OCI-M1 (cell line): ENCODE measurements around the gene EXOC2.

ENCODE experiments used
- DNase-seq: peaks from one replicate; lab custom pipeline; 2025; lab: John Stamatoyannopoulos, UW

The EXOC2 gene

GRCh38 chr6:470051-470900 is 222.7 kb downstream of the EXOC2 start:
- DNase-seq = no peak

- no peak for DNase-seq
Observed at GRCh38 chr6:467671-468082, 225.3 kb downstream of the EXOC2 start.

GRCh38 chr6:467111-467510 is 225.8 kb downstream of the EXOC2 start:
- no peak for DNase-seq

- no peak for DNase-seq
Observed at GRCh38 chr6:466564-466963, 226.4 kb downstream of the EXOC2 start.

- no peak for DNase-seq
Observed at GRCh38 chr6:465531-466348, 227.2 kb downstream of the EXOC2 start.

GRCh38 chr6:456887-457286 is 236.1 kb downstream of the EXOC2 start:
- no peak for DNase-seq

GRCh38 chr6:456358-456867 is 236.5 kb downstream of the EXOC2 start:
- DNase-seq = no peak

- no peak for DNase-seq
Observed at GRCh38 chr6:455835-456234, 237.1 kb downstream of the EXOC2 start.

GRCh38 chr6:455006-455585 is 237.8 kb downstream of the EXOC2 start:
- DNase-seq = no peak

- no peak for DNase-seq
Observed at GRCh38 chr6:454148-454991, 238.6 kb downstream of the EXOC2 start.

- no peak for DNase-seq
Observed at GRCh38 chr6:453152-453551, 239.8 kb downstream of the EXOC2 start.

- DNase-seq = no peak
Observed at GRCh38 chr6:452301-453067, 240.5 kb downstream of the EXOC2 start.

GRCh38 chr6:451847-452246 is 241.1 kb downstream of the EXOC2 start:
- DNase-seq = no peak

GRCh38 chr6:451336-451735 is 241.6 kb downstream of the EXOC2 start:
- no peak for DNase-seq

GRCh38 chr6:449486-450419 is 243.2 kb downstream of the EXOC2 start:
- DNase-seq = no peak

GRCh38 chr6:449057-449430 is 243.9 kb downstream of the EXOC2 start:
- no peak for DNase-seq

GRCh38 chr6:448296-449056 is 244.5 kb downstream of the EXOC2 start:
- no peak for DNase-seq

- DNase-seq = no peak
Observed at GRCh38 chr6:447381-448165, 245.4 kb downstream of the EXOC2 start.
